Activated CD4-positive, alpha-beta memory T cell treated with anti-CD3 and anti-CD28 coated beads, Interleukin-2, amount 10 ng/mL, durations not matched to agents 7 days and 5 days (primary cell): ENCODE measurements around the gene ASIC3. TPM values are rescaled to one million over a fixed set of nuclear protein-coding genes. Genes with fewer than 3 reads are reported as not detected.
"Not testable (repeated sequence)": the region's sequence is repeated elsewhere in the genome, so short reads cannot be mapped to it uniquely, and the experiment has no call there.

Experiments used
- CTCF ChIA-PET: fragments of 350-600 bp; sonication (Branson Sonifier 250); formaldehyde crosslinking; loops from one replicate; lab custom pipeline; 2021; ENCODE audit warnings: antibody characterized with exemption, inconsistent platforms; lab: Charles Lee
- POLR2A ChIA-PET: fragments of 350-600 bp; sonication (Branson Sonifier 250); formaldehyde crosslinking; loops from one replicate; lab custom pipeline; 2021; ENCODE audit warnings: antibody characterized with exemption; lab: Charles Lee
- DNase-seq: peaks from one replicate; pipeline ENCODE4 v3.0.0-alpha.2; 2020
- H3K27ac Mint-ChIP-seq: one replicate; pipeline ENCODE4 v1.8.0; 2021; ENCODE audit warnings: mild to moderate bottlenecking, mixed read lengths
- H3K27me3 Mint-ChIP-seq: one replicate; pipeline ENCODE4 v1.8.0; 2021; ENCODE audit warnings: mixed read lengths
- H3K36me3 Mint-ChIP-seq: one replicate; pipeline ENCODE4 v1.8.0; 2021; ENCODE audit warnings: low read depth, mixed read lengths
- H3K4me1 Mint-ChIP-seq: one replicate; pipeline ENCODE4 v1.8.0; 2021; ENCODE audit warnings: mixed read lengths
- H3K4me3 Mint-ChIP-seq: one replicate; pipeline ENCODE4 v1.8.0; 2021; ENCODE audit warnings: mild to moderate bottlenecking, mixed read lengths
- H3K9me3 Mint-ChIP-seq: one replicate; pipeline ENCODE4 v1.8.0; 2021; ENCODE audit warnings: mixed read lengths
- total RNA-seq, 2 experiments: library from RNA; stranded (reverse); gene quantifications; one replicate each; pipeline ENCODE4 v1.2.3, GENCODE V29; 2021

Gene ASIC3
- total RNA-seq, 2 experiments from 2014 or later, result 5.5 to 6.2 TPM

GRCh38 chr7:151026771-151027727 lies 21.3 kb upstream of the ASIC3 start:
- Mint-ChIP-seq H3K4me3 (peak overlapping the region; percentile 95), H3K4me1 (peaks cover 31% of the 10 kb centered on the region), H3K27ac (peak overlapping the region; percentile 85)
- DNase-seq, H3K27me3 Mint-ChIP-seq, H3K9me3 Mint-ChIP-seq, H3K36me3 Mint-ChIP-seq: not testable (repeated sequence)
- ChIA-PET POLR2A (interaction anchor here (1.5 to 2.0 kb wide), 10 partner anchors 10 to 57 kb away, joined by 4 to 50 read pairs (median 8); partner anchors contain the start of genes SLC4A2 and TMUB1), CTCF (interaction anchor here (1.0 to 2.1 kb wide), 13 partner anchors 8 to 129 kb away, joined by 3 to 38 read pairs (median 7); no protein-coding TSS in a partner anchor)

GRCh38 chr7:151027728-151028130 lies 20.6 kb upstream of the ASIC3 start:
- H3K36me3 Mint-ChIP-seq, H3K9me3 Mint-ChIP-seq, H3K27me3 Mint-ChIP-seq, DNase-seq: not testable (repeated sequence)
- ChIA-PET POLR2A (interaction anchor here (1.3 to 2.0 kb wide), 11 partner anchors 11 to 61 kb away, joined by 3 to 50 read pairs (median 7); partner anchors contain the start of genes SLC4A2 and TMUB1), CTCF (interaction anchor here (0.9 to 2.1 kb wide), 22 partner anchors 9 to 129 kb away, joined by 3 to 38 read pairs (median 6); partner anchors contain the start of gene AGAP3)
- H3K4me1 Mint-ChIP-seq, result peaks cover 31% of the 10 kb centered on the region
- H3K27ac Mint-ChIP-seq, result peak overlapping the region; percentile 85
- peak overlapping the region; percentile 95 for H3K4me3 Mint-ChIP-seq

GRCh38 chr7:151028131-151028947 lies 20.0 kb upstream of the ASIC3 start, which contains the start of gene ABCB8:
Gene ABCB8 (plus strand): TSS chr7:151028450. CDS start chr7:151028516, 66 bp downstream.
- Mint-ChIP-seq H3K27me3 (no peaks in the 10 kb centered on the region), H3K9me3 (no peaks in the 10 kb centered on the region), H3K4me3 (peak within 1 kb of the TSS; percentile 95), H3K4me1 (peaks cover 31% of the 10 kb centered on the region), H3K36me3 (peaks cover 8% of the 10 kb centered on the region), H3K27ac (peak within 1 kb of the TSS; percentile 85)
- ChIA-PET CTCF (interaction anchor here (0.7 to 2.1 kb wide), 27 partner anchors 10 to 141 kb away, joined by 3 to 38 read pairs (median 5); partner anchors contain the start of genes AGAP3 and FASTK), POLR2A (interaction anchor here (1.3 to 2.0 kb wide), 11 partner anchors 10 to 61 kb away, joined by 3 to 50 read pairs (median 7); partner anchors contain the start of genes SLC4A2 and TMUB1)
- DNase-seq, result peak; percentile 99

- no peaks in the 10 kb centered on the region for H3K27me3 Mint-ChIP-seq
- no peak for DNase-seq
- peak overlapping the region; percentile 95 for H3K4me3 Mint-ChIP-seq
- CTCF ChIA-PET, result interaction anchor here (1.0 to 2.1 kb wide), 16 partner anchors 10 to 95 kb away, joined by 3 to 38 read pairs (median 8); partner anchors contain the start of gene FASTK
- peaks cover 8% of the 10 kb centered on the region for H3K36me3 Mint-ChIP-seq
- peak overlapping the region; percentile 85 for H3K27ac Mint-ChIP-seq
- no peaks in the 10 kb centered on the region for H3K9me3 Mint-ChIP-seq
- POLR2A ChIA-PET, result interaction anchor here (1.3 to 2.0 kb wide), 11 partner anchors 10 to 60 kb away, joined by 3 to 50 read pairs (median 7); partner anchors contain the start of genes SLC4A2 and TMUB1
- peaks cover 31% of the 10 kb centered on the region for H3K4me1 Mint-ChIP-seq
Observed at GRCh38 chr7:151028948-151029501, 19.3 kb upstream of the ASIC3 start.

GRCh38 chr7:151031011-151031410 lies 17.3 kb upstream of the ASIC3 start:
- Mint-ChIP-seq H3K27me3 (no peaks in the 10 kb centered on the region), H3K27ac (no peak overlapping the region), H3K9me3 (no peaks in the 10 kb centered on the region), H3K36me3 (peaks cover 10% of the 10 kb centered on the region), H3K4me1 (peaks cover 31% of the 10 kb centered on the region), H3K4me3 (no peak overlapping the region)
- DNase-seq, result no peak
- ChIA-PET POLR2A (interaction anchor here (1.0 kb wide), 1 partner anchor 54 kb away, joined by 3 read pairs; no protein-coding TSS in a partner anchor), CTCF (interaction anchor here (0.7 to 1.5 kb wide), 2 partner anchors 20 to 93 kb away, joined by 5 to 6 read pairs; no protein-coding TSS in a partner anchor)

GRCh38 chr7:151032936-151033863 lies 15.1 kb upstream of the ASIC3 start:
- ChIA-PET POLR2A (interaction anchor here (0.9 to 2.0 kb wide), 2 partner anchors 8 to 27 kb away, joined by 3 to 5 read pairs; no protein-coding TSS in a partner anchor), CTCF (interaction anchor here (0.7 to 1.9 kb wide), 6 partner anchors 14 to 78 kb away, joined by 3 to 9 read pairs (median 3); no protein-coding TSS in a partner anchor)
- Mint-ChIP-seq H3K27me3 (no peaks in the 10 kb centered on the region), H3K9me3 (no peaks in the 10 kb centered on the region), H3K4me3 (no peak overlapping the region), H3K36me3 (peaks cover 18% of the 10 kb centered on the region), H3K27ac (no peak overlapping the region), H3K4me1 (peaks cover 17% of the 10 kb centered on the region)
- no peak for DNase-seq

GRCh38 chr7:151033864-151034249 lies 14.5 kb upstream of the ASIC3 start:
- POLR2A ChIA-PET, result no interaction called here
- H3K9me3 Mint-ChIP-seq, result no peaks in the 10 kb centered on the region
- no peaks in the 10 kb centered on the region for H3K27me3 Mint-ChIP-seq

GRCh38 chr7:151034312-151035025 lies 13.9 kb upstream of the ASIC3 start:
- no peak overlapping the region for H3K27ac Mint-ChIP-seq
- H3K4me3 Mint-ChIP-seq, result no peak overlapping the region
- peaks cover 15% of the 10 kb centered on the region for H3K36me3 Mint-ChIP-seq
- H3K9me3 Mint-ChIP-seq, result no peaks in the 10 kb centered on the region
- H3K4me1 Mint-ChIP-seq, result peaks cover 18% of the 10 kb centered on the region
- H3K27me3 Mint-ChIP-seq, result no peaks in the 10 kb centered on the region
- ChIA-PET POLR2A (no interaction called here), CTCF (no interaction called here)
- no peak for DNase-seq

More at GRCh38 chr7:151033864-151034249, 14.5 kb upstream of the ASIC3 start:
- H3K27ac Mint-ChIP-seq, result no peak overlapping the region
- CTCF ChIA-PET, result interaction anchor here (1.1 kb wide), 1 partner anchor 25 kb away, joined by 3 read pairs; no protein-coding TSS in a partner anchor
- DNase-seq, result no peak
- no peak overlapping the region for H3K4me3 Mint-ChIP-seq
- H3K4me1 Mint-ChIP-seq, result peaks cover 16% of the 10 kb centered on the region
- peaks cover 15% of the 10 kb centered on the region for H3K36me3 Mint-ChIP-seq

GRCh38 chr7:151035026-151035717 lies 13.2 kb upstream of the ASIC3 start:
- ChIA-PET CTCF (no interaction called here), POLR2A (no interaction called here)
- no peak overlapping the region for H3K27ac Mint-ChIP-seq
- H3K4me1 Mint-ChIP-seq, result peaks cover 19% of the 10 kb centered on the region
- H3K4me3 Mint-ChIP-seq, result no peak overlapping the region
- H3K27me3 Mint-ChIP-seq, result no peaks in the 10 kb centered on the region
- peaks cover 15% of the 10 kb centered on the region for H3K36me3 Mint-ChIP-seq
- no peak for DNase-seq
- H3K9me3 Mint-ChIP-seq, result no peaks in the 10 kb centered on the region

- H3K27me3 Mint-ChIP-seq, result no peaks in the 10 kb centered on the region
- H3K4me1 Mint-ChIP-seq, result peaks cover 19% of the 10 kb centered on the region
- H3K27ac Mint-ChIP-seq, result no peak overlapping the region
- H3K9me3 Mint-ChIP-seq, result no peaks in the 10 kb centered on the region
- no peak overlapping the region for H3K4me3 Mint-ChIP-seq
- ChIA-PET CTCF (interaction anchor here (1.3 kb wide), 1 partner anchor 27 kb away, joined by 3 read pairs; no protein-coding TSS in a partner anchor), POLR2A (no interaction called here)
- DNase-seq, result no peak
- H3K36me3 Mint-ChIP-seq, result peaks cover 15% of the 10 kb centered on the region
Observed at GRCh38 chr7:151035902-151036301, 12.4 kb upstream of the ASIC3 start.
